GM12875 (cell line): Measurements from ENCODE around the gene PTPRN.

Experiments used
- H3K4me3 ChIP-seq: one replicate; pipeline ENCODE4 v1.5.1; 2011; ENCODE audit warnings: low read depth, low read length, control low read depth
- TF ChIP-seq, protein P1 (sequence below): IDR thresholded peaks from 2 replicates; pipeline ENCODE4 v1.5.1; 2011; ENCODE audit warnings: low read depth, mild to moderate bottlenecking, control low read depth, inconsistent platforms, low read length, moderate library complexity, borderline replicate concordance; ENCODE audit not compliant: insufficient read depth

The PTPRN gene

DNA sequence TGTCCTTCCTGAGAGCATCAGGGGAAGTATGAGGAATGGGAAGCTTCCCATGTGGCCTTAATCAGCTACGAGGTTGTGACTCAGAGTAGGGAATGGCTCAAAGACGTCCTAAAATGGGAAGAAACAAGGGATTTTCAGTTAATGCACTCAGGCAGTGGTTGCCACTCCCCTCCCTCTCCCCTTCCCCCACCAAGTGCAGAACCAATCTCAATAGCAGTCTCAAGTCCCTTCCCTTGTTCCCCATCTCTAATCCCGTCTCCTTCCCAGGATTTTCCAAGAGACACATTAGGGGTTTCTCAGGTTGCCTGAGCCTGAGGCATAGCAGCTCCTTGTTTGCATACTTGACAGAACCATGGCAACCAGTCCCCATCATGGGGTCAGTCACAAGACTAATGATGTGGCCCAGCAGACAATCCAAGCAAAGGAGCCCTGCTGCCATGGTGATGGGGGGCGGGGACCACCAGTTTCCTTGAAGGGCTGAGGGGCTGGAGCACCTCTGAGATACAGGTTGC lies 41.6 kb upstream of the PTPRN start:
- no peak overlapping the region for H3K4me3 ChIP-seq
- TF ChIP-seq, protein P1, sequence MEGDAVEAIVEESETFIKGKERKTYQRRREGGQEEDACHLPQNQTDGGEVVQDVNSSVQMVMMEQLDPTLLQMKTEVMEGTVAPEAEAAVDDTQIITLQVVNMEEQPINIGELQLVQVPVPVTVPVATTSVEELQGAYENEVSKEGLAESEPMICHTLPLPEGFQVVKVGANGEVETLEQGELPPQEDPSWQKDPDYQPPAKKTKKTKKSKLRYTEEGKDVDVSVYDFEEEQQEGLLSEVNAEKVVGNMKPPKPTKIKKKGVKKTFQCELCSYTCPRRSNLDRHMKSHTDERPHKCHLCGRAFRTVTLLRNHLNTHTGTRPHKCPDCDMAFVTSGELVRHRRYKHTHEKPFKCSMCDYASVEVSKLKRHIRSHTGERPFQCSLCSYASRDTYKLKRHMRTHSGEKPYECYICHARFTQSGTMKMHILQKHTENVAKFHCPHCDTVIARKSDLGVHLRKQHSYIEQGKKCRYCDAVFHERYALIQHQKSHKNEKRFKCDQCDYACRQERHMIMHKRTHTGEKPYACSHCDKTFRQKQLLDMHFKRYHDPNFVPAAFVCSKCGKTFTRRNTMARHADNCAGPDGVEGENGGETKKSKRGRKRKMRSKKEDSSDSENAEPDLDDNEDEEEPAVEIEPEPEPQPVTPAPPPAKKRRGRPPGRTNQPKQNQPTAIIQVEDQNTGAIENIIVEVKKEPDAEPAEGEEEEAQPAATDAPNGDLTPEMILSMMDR = no peak

DNA sequence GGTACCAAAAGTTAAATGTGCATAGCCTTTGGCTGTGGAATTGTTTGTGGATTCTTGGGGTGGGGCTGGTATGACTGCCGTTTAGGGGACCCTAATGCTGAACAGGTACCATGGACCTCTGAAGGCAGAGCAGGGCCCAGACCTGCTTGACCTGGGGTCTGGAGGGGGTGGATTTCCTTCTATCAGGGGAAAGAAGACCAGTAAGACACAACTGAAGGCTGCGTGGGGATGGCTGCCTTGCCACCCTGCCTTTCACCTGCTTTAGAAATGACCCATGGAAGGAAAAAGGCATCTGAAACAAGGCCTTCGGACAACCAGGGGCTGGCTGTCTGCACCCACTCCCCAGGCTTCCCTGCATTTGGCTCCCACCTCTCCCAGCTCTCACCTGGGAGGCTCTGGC lies 41.0 kb upstream of the PTPRN start:
- no peak overlapping the region for H3K4me3 ChIP-seq
- TF ChIP-seq, protein P1 = no peak

DNA sequence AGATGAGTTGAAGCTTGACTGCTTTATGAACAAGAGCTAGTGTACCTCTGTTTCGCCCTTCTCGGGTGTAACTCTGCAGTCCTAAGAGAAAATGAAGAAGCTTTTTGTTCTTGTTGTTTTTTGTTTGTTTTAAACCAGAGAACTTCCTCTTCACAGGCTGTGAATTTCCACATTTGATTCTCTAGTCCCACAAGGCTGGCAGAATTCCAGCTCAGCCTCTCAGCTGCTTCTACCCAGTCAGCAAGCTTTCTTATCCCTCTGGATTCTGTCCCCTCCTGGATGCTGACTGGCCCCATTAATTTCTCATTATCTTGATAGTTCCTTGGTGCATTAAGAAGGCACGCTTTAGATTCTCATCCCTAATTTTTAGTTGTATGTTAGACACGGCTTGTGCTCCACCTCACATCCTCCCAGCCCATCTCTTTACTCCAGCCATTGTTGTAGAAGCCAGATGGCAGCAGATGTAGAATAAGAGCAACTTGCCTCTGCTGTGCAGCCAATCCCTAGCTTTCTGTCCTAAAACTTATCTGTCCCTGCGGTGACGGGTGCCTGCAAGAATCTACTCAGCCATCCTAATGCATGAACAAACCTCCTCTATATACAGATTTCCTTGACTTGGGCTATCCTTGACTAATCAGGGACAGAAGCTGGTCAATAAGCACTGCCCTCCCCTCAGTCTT lies 35.7 kb upstream of the PTPRN start:
- no peak overlapping the region for H3K4me3 ChIP-seq
- TF ChIP-seq, protein P1 = no peak

DNA sequence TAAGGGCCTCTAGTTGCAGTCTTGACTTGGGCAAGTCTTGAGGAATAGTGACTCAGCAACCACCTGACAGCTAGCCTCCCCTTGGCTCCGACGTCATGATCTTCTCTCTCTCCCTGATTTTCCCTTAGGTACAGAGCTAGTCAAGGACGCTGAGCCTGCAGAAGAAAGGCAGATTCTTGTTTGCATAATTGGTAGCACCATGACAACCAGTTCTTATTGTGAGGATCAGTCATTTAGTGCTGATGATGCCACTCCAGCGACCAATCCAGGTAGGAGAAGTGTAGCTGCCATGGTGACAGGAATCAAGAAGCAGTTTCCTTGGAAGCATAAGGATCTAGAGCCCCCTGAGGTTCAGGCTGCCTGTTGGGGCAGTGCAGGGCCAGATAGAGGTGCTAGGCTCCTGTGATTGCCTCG lies 26.2 kb upstream of the PTPRN start:
- TF ChIP-seq, protein P1 = no peak
- no peak overlapping the region for H3K4me3 ChIP-seq

DNA sequence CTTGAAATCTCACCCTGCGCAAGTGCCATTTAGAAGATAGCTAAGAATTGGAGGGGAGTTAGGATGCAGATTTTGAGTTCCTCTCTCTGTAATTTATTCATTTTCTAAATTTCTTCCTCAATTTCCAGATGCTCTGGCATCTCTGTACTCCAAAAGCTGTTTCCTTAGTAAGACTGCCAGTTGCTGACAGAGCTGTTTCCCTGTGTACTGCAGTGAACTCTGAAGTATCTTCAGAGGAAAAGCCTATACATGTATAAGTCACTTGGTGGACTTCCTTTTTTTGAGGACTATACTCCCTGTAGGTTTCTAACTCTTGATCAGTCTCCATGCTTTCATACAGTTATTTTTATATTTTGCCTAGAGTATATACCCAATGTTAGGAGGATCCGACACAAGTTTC lies 24.9 kb upstream of the PTPRN start:
- no peak overlapping the region for H3K4me3 ChIP-seq
- TF ChIP-seq, protein P1 = no peak

DNA sequence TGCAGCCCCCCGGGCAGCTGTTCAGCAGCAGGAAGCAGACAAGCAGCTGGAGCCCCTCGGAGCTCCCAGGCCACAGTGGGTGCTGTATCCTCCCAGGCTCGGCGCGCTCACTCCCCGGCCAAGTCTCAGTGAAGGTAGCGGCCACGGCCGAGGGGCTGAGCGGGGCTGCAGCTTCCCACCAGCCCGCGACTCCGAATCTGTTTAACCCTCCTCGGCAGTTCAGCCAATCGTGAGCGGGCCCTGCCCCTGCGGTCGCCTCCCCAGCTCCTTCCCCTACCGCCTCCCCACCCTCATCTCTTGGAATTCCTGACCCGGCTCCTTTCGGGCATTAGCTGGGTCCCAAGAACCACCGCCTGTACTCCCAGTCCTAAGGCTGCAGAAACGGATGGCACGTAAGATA lies 23.3 kb upstream of the PTPRN start, which contains the start of gene RESP18:
Gene RESP18, minus strand, starts transcription at position 203 of the 400 bp plus-strand sequence.
- H3K4me3 ChIP-seq = no peak within 1 kb of the TSS
- TF ChIP-seq, protein P1 = no peak

DNA sequence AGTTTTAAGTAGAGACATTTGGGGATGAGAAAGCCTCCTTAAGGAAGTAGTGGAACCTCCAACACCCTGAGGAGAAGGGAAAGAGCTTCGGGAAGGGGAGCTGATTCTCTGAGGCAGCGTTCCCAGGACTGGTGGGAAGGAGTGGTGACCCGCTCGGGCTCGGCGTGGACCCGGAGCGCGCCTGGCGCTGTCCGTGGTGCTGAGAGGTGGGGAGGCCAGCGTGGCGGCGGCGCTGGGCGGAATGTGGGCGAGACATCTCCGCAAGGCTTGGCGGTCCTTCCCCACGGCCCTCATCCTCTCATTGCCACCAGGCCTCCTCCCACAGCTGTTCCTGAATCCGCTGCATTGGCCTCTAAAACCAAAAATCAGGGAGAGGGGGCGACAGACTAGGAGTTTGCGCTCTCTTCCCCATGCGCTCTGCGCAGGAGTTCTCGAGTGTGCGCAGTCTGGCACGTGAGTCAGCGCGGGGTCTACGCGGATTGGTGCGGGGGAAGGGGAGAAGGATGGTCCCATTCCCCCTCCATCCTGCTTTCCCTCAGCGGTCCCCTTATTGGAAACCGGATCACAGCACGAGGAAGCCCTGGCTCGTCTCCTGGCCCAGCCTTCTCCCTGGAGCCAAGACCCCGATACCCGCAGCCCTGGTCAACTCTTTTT lies 22.5 kb upstream of the PTPRN start:
- TF ChIP-seq, protein P1 = no peak
- H3K4me3 ChIP-seq = no peak overlapping the region
